ENCODE data around the gene GPR84.
"Not testable (repeated sequence)": the region's sequence is repeated elsewhere in the genome, so short reads cannot be mapped to it uniquely, and the experiment has no call there.

Gene GPR84

DNA sequence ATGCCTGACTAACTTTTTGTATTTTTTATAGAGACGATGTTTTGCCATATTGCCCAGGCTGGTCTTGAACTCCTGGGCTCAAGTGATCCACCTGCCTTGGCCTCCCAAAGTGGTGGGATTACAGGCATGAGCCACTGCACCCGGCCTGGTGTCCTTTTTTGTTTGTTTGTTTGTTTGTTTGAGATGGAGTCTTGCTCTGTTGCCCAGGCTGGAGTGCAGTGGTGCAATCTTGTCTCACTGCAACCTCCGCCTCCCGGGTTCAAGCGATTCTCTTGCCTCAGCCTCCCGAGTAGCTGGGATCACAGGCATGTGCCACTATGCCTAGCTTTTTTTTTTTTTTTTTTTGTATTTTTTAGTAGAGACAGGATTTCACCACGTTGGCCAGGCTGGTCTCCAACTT lies 10.0 kb downstream of the GPR84 start:
- not testable (repeated sequence) for DNase-seq

DNA sequence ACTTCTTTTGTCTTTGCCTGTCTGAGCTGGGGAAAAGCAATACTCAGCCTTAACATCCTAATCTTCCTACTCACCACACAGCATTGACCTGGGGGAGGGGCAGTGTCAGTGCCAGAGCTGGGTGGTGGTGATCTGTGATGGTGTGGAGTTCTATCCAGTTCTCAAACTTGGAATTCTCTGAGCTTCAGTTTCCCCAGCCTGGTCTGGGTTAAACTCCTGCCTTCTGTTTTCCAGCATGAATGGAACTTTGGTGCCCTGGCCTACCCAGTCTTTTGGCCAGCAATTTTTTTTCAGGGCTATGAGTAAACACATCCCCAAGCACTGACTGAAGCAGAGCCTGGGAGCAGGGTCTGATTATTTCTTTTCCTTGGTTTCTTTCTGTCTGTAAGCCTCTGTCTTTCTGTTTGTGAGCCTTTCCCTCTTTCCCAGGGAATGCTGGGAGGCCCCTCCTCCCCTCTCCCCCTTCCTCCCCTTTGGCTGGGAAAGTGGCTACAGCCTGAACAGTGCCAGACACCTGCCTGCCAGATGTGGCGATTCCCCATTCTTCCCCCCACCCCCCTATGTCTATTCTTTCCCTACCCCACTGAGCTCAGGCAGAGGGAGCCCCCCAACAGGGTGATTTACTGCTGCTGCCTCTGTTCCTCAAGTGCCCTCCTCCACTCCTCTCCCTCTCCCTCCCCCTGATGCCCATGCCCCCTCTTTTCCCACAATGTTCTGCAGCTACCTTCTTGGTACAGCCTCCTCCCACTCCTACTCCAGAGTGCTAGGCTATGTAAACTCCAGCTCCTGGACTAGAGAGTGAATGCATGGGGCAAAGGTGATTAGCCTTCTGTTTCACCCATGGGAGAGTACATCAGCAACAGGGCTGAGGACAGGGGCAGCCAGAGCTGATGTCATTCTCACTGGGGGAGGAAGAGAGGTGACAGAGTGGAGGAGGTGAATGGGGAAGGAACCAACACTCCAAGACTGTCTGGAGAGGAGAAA lies 11.1 kb downstream of the GPR84 start:
- peak; percentile 92 for DNase-seq

DNA sequence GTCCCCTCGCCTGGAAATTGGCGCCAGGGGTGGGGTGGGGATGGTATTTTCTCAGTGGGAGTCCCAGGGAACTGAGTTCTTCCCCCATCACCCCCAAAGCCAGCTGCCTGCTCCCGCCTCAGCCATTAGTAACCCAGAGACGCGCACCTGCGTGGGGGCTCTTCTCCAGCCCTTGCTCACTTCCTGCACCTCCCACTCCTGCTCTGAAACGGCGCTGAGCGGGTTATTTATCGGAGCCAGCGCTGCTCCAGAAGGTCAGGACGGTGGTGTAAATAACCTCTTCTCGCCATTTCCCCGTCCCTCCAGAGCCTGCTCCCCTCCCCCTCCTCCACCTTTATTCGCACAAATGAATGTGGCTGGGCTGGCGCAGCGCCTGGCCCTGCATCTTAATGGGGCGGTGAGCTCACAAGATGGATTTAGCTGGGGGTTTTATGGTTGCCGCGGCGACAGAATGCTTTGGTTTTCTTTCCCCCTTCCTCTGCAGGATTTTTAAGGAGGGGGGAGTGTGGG lies 12.2 kb downstream of the GPR84 start:
- peak; percentile 89 for DNase-seq

GRCh38 chr12:54351341-54351740 lies 12.9 kb downstream of the GPR84 start:
- no peak for DNase-seq

DNA sequence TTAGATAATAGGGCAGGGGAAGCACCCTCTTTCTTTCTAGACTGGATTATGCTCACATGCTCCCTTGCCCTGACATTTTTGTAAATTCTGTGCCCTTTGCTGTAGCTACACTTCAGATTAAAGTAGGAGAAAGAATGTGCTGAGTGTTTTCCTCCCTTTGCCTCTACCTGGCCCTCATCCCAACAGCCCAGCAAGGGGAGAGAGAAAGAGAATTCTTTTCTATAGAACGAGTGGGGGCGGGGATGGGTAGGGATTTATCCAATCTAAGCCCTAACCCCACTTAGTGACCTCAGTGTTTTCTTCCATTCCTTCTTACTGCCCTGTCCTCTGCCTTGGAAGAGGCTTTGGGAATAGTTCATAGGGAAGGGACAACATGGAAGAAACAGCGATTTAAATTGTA lies 13.5 kb downstream of the GPR84 start:
- no peak for DNase-seq

DNA sequence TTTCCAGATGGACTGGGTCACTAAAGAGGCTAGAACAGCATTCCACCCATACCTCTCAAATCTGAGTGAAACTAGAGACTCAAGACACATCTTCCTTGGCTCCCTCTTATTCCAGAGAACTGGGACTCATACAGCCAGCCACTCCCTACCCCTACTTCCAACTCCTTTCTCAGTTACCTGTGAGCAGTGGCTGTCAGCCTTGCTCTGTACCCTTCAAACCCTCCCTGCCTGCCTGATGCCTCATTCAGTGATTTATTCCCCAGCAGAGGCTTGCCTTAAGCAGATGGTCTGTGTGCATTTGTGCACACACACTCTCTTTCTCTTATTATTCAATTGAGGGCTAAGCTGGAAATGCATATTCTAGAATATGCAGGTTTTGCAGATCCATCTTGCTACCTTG lies 14.6 kb downstream of the GPR84 start:
- no peak for DNase-seq

- no peak for DNase-seq
Measured at GRCh38 chr12:54349036-54349435, 15.2 kb downstream of the GPR84 start.

GRCh38 chr12:54341378-54342300 lies 22.6 kb downstream of the GPR84 start:
- no peak for DNase-seq

DNA sequence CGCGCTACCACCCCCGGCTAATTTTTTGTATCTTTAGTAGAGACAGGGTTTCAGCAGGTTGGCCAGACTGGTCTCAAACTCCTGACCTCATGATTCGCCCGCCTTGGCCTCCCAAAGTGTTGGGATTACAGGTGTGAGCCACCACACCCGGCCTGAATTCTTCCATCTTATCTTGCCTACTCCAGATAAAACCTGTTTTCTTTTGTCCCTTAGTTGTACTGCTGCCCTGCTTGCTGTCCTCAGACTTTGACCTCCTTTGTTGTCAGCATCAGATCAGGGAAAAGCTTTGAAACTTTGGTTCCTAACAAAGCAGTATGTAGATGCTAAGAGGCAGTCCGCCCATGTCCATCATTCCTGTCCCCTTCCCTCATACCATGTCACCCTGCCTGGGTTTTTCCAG lies 23.4 kb downstream of the GPR84 start:
- DNase-seq = no peak

DNA sequence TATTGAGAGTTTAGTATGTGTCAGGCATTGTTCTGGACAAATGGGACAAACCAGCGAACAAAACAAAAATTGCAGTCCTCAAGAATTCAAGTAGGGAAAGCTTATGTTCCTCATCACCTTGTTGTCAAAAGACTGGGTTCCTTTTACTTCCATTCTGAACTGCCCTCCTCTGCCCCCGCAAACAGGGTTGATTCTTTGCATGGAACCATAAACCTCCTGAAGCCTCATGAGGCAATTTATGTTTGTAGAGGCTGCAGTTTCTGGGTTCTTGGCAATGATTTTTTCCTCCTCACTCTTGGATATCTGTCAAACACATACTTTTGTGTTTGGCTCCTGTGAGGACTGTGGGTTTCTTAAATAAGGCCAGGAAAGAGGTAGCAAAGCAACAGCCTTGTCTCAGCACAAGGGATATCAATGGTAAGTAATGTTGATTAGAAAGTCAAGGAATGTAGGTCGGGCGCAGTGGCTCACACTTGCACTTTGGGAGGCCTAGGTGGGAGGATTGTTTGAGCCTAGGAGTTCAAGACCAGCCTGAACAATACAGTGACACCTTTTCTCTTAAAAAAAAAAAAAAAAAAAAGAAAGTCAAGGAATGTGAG lies 25.5 kb downstream of the GPR84 start:
- DNase-seq = peak; percentile 66

DNA sequence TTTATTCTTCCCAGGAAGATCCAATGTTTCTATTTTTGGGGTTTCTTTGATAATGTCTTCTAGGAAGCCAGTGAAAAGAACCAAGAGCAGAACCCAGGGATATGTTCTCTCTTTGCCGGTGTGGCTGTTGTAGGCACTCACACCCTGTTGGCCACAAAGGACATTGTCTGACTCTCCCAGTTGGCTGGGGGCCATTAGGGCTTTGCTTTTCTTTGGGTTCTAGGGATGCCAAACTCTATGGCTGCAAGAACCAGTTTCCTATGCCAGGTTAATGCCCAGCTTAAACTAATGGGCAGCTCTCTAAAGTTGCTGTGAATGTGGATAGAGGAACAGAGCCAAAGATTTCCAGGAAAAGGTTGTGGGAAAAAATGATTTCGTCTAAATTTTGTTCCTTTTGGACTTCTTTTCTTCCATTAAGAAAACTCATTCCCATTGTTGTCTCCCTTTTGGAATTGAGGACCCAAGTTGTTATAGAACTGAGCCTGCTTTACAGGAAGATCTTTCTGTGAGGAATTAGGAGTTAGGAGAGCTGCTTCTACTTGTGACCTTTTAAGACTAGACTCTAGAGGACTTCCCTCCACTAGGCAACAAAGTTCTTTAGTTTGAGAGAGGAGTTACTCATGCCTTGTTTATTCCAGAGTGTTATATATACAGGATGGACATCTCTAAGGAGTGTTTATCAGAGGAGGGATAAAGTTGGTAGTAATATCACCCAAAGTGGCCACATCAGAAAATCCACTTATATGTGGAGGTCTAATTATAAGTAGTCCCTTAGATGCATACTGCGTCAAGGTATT lies 26.2 kb downstream of the GPR84 start:
- DNase-seq = no peak

- DNase-seq = no peak
Measured at GRCh38 chr12:54337280-54337842, 26.9 kb downstream of the GPR84 start.

DNA sequence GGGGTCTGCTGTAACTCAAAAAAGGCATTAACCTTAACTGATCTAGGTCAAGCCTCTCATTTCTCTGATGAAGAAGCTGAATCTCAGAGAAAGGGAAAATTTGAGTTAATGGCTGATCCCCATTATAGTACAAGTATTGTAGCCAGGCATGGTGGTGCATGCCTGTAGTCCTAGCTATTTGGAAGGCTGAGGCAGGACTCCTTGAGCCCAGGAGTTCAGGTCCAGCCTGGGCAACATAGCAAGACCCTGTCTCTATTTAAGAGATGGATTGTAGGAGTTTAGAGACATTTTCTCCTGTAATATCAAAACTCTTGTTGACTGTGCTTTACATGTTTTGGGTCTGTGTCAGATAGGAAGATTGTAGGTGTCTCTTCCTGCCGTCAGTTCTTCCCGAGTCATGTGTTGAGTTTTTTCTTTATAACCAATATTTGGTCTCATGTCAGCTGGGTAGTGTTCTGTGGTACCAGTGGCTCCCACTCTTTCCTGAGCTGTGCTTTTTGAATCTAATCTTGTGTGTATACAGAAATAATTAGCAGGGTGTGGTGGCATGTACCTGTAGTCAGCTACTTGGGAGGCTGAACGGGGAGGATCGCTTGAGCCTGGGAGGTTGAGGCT lies 30.8 kb downstream of the GPR84 start:
- DNase-seq = no peak

DNA sequence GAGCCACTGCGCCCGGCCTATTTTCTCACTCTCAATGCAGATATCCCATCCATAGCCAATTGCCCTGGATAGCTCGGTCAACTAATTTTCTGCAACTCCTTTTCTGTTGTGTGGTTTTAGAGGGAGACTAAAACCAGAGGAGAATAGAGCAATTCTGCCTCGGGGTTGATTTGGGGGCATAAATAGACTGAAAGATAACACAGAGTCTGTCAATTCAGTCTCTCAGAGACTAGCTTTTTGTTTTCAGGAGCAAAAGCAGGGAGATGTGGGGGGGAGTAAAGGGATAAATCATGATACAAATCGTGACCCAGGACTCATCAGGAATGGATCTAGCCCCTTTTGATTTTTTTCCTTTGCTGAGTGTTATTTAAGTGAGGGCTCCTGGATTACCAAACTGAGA lies 32.8 kb downstream of the GPR84 start:
- DNase-seq = no peak

DNA sequence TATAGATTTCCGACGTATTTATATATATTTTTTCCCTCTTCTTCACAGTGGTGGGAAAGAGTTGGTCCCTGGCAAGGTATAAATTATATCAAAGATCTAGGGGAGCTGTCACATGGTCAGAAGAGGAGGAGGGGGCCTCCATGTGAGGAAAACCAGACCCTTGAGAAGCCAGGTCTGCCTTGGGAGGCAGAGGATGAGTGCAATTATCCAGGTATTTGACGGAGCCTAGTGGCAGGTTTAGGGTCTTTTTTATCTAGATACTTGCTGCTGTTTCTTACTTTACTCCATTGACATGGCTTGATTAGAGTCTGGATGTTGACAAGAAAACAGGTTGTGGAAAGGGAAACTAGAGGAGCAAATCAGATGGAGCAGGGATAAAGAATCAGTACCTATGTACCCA lies 33.8 kb downstream of the GPR84 start:
- no peak for DNase-seq

DNA sequence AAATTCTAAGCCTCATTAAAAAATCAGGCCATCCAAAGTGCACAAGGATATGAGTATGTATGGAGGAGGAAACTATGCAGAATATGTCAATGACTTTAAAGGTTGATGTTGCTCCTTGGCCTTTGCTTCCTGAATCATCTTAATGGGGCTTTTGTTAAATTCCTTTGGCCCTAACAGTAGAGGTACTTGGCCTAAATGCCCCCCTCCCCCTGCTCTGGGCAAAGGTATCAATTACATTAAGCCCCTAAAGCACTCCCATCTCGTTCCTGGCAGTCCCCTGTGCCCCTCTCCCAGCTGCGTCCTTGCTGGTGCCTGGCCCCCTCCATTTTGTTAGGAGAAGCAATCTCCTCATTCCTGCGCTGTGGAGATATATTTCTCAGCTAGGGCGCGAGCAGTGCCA lies 34.5 kb downstream of the GPR84 start:
- peak; percentile 35 for DNase-seq

- DNase-seq = no peak
Measured at GRCh38 chr12:54328595-54329337, 35.5 kb downstream of the GPR84 start.

DNA sequence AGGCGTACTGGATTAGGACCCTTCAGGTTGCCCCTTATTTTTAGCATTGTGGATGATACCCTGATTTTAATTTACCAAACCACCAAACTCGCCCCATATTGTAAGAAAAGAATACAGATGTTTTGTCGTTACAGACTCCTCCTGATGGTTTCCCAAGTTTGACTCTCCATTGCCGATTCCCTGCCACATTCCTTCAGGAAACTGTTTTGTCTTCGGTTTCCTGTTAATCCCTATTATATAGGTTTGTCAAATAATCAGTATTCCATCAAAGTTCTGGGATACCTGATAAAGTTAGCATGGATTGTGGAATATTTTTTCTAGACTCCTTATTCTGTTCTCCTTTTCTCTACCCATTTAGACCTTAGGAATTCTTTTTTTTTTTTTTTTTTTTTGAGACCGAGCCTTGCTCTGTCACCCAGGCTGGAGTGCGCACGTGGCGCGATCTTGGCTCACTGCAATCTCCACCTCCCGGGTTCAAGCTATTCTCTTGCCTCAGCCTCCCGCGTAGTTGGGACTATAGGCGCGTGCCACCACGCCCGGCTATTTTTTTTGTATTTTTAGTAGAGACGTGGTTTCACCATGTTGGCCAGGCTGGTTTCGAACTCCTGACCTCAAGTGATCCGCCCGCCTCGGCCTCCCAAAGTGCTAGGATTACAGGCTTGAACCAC lies 38.7 kb downstream of the GPR84 start:
- not testable (repeated sequence) for DNase-seq

DNA sequence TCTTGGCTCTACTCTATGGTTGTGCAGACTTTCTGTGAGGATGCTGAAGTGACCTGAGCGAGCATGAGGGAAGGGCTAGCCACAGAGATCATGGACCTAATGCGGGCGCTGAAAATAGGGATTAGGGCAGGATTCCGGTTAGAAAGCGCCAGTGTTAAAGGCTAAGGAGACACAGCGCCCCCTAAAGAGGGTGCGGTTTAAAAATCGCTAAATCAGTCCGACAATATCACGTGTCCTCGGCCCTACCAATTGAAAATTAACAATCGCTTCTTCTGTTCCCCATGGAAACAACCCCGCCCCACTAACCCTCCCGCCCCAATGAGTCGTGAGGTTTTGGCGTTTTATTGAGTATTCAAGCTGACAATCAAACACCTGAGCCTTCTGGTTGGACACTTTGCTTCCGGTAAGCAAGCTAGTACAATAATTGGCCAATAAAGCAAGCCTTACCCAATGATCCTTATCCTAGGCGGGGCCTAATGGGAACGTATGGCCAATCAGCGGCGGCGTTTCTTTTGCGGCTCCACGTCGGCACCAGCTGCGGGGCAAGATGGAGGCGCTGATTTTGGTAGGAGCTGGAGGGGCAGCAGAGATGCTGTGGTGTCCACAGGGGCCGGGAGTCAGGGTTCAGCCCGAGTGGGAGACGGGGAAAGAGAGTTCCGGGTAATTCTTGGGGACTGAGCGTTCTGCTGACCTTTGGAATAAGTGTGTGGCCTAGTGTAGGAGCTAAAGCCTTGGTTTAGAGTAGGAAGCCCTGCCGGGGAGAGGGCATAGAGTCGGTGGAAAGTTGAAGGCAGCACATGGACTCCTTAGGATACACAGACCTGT lies 39.5 kb downstream of the GPR84 start, which contains the start of gene COPZ1:
Gene COPZ1 (plus strand): TSS at position 515 of the 825 bp plus-strand sequence. CDS start 33 bp downstream, at position 548.
- peak; percentile 100 for DNase-seq
